Stomach smooth muscle (tissue), 2 donors: ENCODE results near the gene PCYT2.

Experiments
- H3K27ac ChIP-seq: one replicate; pipeline ENCODE4 v1.7.0; 2013; ENCODE audit warnings: mild to moderate bottlenecking, low read length, inconsistent platforms
- H3K27me3 ChIP-seq, 2 donors: one replicate each; pipeline ENCODE4 v1.7.0; 2013; ENCODE audit warnings: low read length in 2 of 2; ENCODE audit not compliant: insufficient read depth in 2 of 2, control insufficient read depth in 1 of 2
- H3K36me3 ChIP-seq, 2 donors: one replicate each; pipeline ENCODE4 v1.7.0; 2013; ENCODE audit warnings: low read length in 2 of 2; ENCODE audit not compliant: control insufficient read depth in 2 of 2, insufficient read depth in 2 of 2
- H3K4me1 ChIP-seq: one replicate; pipeline ENCODE4 v1.7.0; 2013; ENCODE audit warnings: low read length; ENCODE audit not compliant: control insufficient read depth, insufficient read depth
- H3K4me3 ChIP-seq, 2 donors: one replicate each; pipeline ENCODE4 v1.7.0; 2013; ENCODE audit warnings: low read length in 2 of 2
- H3K9ac ChIP-seq, 2 donors: one replicate each; pipeline ENCODE4 v1.7.0; 2013; ENCODE audit warnings: low read length in 2 of 2, mild to moderate bottlenecking in 1 of 2
- H3K9me3 ChIP-seq, 2 donors: one replicate each; pipeline ENCODE4 v1.7.0; 2013; ENCODE audit warnings: low read length in 2 of 2; ENCODE audit not compliant: control insufficient read depth in 2 of 2
- donor health status: healthy.
- donor health status: Pancreatic carcinoma.

PCYT2 gene

GRCh38 chr17:81931189-81931556, 20.0 kb upstream of the PCYT2 start:
- Histone ChIP-seq H3K4me3 (no peak overlapping the region), H3K4me1 (peaks cover 13% of the 10 kb centered on the region), H3K27ac (no peak overlapping the region), H3K9ac (no peak overlapping the region), H3K9me3 (no peaks in the 10 kb centered on the region), H3K36me3 (no peaks in the 10 kb centered on the region), H3K27me3 (peaks cover 4 to 11% of the 10 kb centered on the region in 2 donors)

- no peaks in the 10 kb centered on the region for H3K9me3 ChIP-seq
These were observed 19.2 kb upstream of the PCYT2 start for GRCh38 chr17:81930142-81931125.

GRCh38 chr17:81929253-81930141, 18.3 kb upstream of the PCYT2 start:
- no peaks in the 10 kb centered on the region for H3K9me3 ChIP-seq
- H3K27me3 ChIP-seq: peaks cover 4 to 11% of the 10 kb centered on the region in 2 donors
- H3K36me3 ChIP-seq: no peaks in the 10 kb centered on the region
- H3K4me3 ChIP-seq: no peak overlapping the region
- no peak overlapping the region for H3K27ac ChIP-seq
- H3K9ac ChIP-seq: no peak overlapping the region
- peaks cover 27% of the 10 kb centered on the region for H3K4me1 ChIP-seq

More at GRCh38 chr17:81930142-81931125, 19.2 kb upstream of the PCYT2 start:
- H3K36me3 ChIP-seq: no peaks in the 10 kb centered on the region
- peaks cover 4 to 11% of the 10 kb centered on the region in 2 donors for H3K27me3 ChIP-seq
- H3K4me3 ChIP-seq: no peak overlapping the region
- peaks cover 18% of the 10 kb centered on the region for H3K4me1 ChIP-seq
- no peak overlapping the region for H3K27ac ChIP-seq
- H3K9ac ChIP-seq: no peak overlapping the region

- Histone ChIP-seq H3K4me3 (peak overlapping the region in 1 of 2 donors; percentile 69), H3K9ac (peak overlapping the region in 1 of 2 donors; percentile 42), H3K9me3 (no peaks in the 10 kb centered on the region), H3K36me3 (no peaks in the 10 kb centered on the region), H3K4me1 (peaks cover 35% of the 10 kb centered on the region), H3K27ac (no peak overlapping the region), H3K27me3 (peaks cover 4 to 11% of the 10 kb centered on the region in 2 donors)
These were observed 17.5 kb upstream of the PCYT2 start for GRCh38 chr17:81928544-81929252.

- H3K4me3 ChIP-seq: peak within 1 kb of the TSS; percentile 80 to 81
- no peaks in the 10 kb centered on the region for H3K36me3 ChIP-seq
- H3K4me1 ChIP-seq: peaks cover 43% of the 10 kb centered on the region
- peak within 1 kb of the TSS; percentile 75 to 80 for H3K9ac ChIP-seq
- peak within 1 kb of the TSS; percentile 86 for H3K27ac ChIP-seq
- no peaks in the 10 kb centered on the region for H3K9me3 ChIP-seq
- peaks cover 4 to 11% of the 10 kb centered on the region in 2 donors for H3K27me3 ChIP-seq
These were observed 16.7 kb upstream of the PCYT2 start, which contains the start of gene MAFG for GRCh38 chr17:81927653-81928543. Gene MAFG (minus strand): TSS chr17:81927735. CDS start chr17:81923185, 4,550 bp downstream.

- Histone ChIP-seq H3K4me3 (peak overlapping the region; percentile 80 to 81), H3K27ac (peak overlapping the region; percentile 86), H3K9ac (peak overlapping the region; percentile 75 to 80), H3K9me3 (no peaks in the 10 kb centered on the region), H3K4me1 (peaks cover 50% of the 10 kb centered on the region), H3K36me3 (peaks cover 2 to 5% of the 10 kb centered on the region in 2 donors), H3K27me3 (peaks cover 4 to 11% of the 10 kb centered on the region in 2 donors)
These were observed 16.0 kb upstream of the PCYT2 start for GRCh38 chr17:81927152-81927652.

GRCh38 chr17:81926451-81927151, 15.4 kb upstream of the PCYT2 start:
- peaks cover 55% of the 10 kb centered on the region for H3K4me1 ChIP-seq
- H3K9ac ChIP-seq: peak overlapping the region; percentile 75 to 80
- no peaks in the 10 kb centered on the region for H3K9me3 ChIP-seq
- peak overlapping the region; percentile 86 for H3K27ac ChIP-seq
- H3K4me3 ChIP-seq: peak overlapping the region; percentile 80 to 81
- H3K36me3 ChIP-seq: peaks cover 4 to 9% of the 10 kb centered on the region in 2 donors
- H3K27me3 ChIP-seq: peaks cover 0 to 11% of the 10 kb centered on the region in 2 donors

- H3K36me3 ChIP-seq: peaks cover 4 to 12% of the 10 kb centered on the region in 2 donors
- H3K4me3 ChIP-seq: peak overlapping the region; percentile 80 to 81
- H3K9me3 ChIP-seq: no peaks in the 10 kb centered on the region
- peaks cover 59% of the 10 kb centered on the region for H3K4me1 ChIP-seq
- peak overlapping the region; percentile 86 for H3K27ac ChIP-seq
- H3K9ac ChIP-seq: peak overlapping the region; percentile 75 to 80
- peaks cover 0 to 11% of the 10 kb centered on the region in 2 donors for H3K27me3 ChIP-seq
These were observed 14.8 kb upstream of the PCYT2 start for GRCh38 chr17:81925860-81926450.
